GM23338 (cell line): ENCODE measurements around the gene CCDC121. TPM values are rescaled to one million over a fixed set of nuclear protein-coding genes. Genes with fewer than 3 reads are reported as not detected.
"Not testable (repeated sequence)": the region's sequence is repeated elsewhere in the genome, so short reads cannot be mapped to it uniquely, and the experiment has no call there.

Source experiments
- ATAC-seq: fragments of 200-7000 bp; cut with Tn5 transposase; 3 replicates; pipeline ENCODE4 v1.9.1; 2020
- DNase-seq: peaks from one replicate; pipeline ENCODE4 v3.0.0-alpha.2; 2015; ENCODE audit warnings: low spot score
- H2AFZ ChIP-seq: fragments of 200-600 bp; sonication (generic); 2 replicates; pipeline ENCODE4 v1.8.0; 2016; ENCODE audit warnings: antibody characterized with exemption, mild to moderate bottlenecking, moderate library complexity
- H3F3A ChIP-seq: fragments of 200-600 bp; sonication (generic); replicated peaks from 2 replicates; pipeline ENCODE4 v1.8.0; 2017; ENCODE audit warnings: antibody characterized with exemption, mixed run types, low read depth
- H3K27ac ChIP-seq: fragments of 200-600 bp; sonication (generic); 2 replicates; pipeline ENCODE4 v1.6.1; 2016; ENCODE audit warnings: low read depth
- H3K27me3 ChIP-seq: fragments of 200-600 bp; sonication (generic); 2 replicates; pipeline ENCODE4 v1.8.0; 2016; ENCODE audit warnings: mild to moderate bottlenecking, mixed run types, moderate library complexity; ENCODE audit not compliant: insufficient read depth
- H3K36me3 ChIP-seq: fragments of 200-600 bp; sonication (generic); 2 replicates; pipeline ENCODE4 v1.8.0; 2016; ENCODE audit warnings: mild to moderate bottlenecking; ENCODE audit not compliant: insufficient read depth
- H3K4me1 ChIP-seq: fragments of 200-600 bp; sonication (generic); 2 replicates; pipeline ENCODE4 v1.8.0; 2016; ENCODE audit warnings: mild to moderate bottlenecking, moderate library complexity; ENCODE audit not compliant: insufficient read depth
- H3K4me2 ChIP-seq: fragments of 200-600 bp; sonication (generic); 2 replicates; pipeline ENCODE4 v1.7.1; 2017; ENCODE audit warnings: mixed run types
- H3K4me3 ChIP-seq: fragments of 200-600 bp; sonication (generic); 2 replicates; pipeline ENCODE4 v1.6.1; 2016; ENCODE audit warnings: mixed run types
- H3K79me2 ChIP-seq: fragments of 200-600 bp; sonication (generic); replicated peaks from 2 replicates; pipeline ENCODE4 v1.8.0; 2017; ENCODE audit warnings: mild to moderate bottlenecking; ENCODE audit not compliant: insufficient read depth
- H3K9me2 ChIP-seq: fragments of 200-600 bp; sonication (generic); 2 replicates; pipeline ENCODE4 v1.8.0; 2017; ENCODE audit not compliant: insufficient read depth
- H4K20me1 ChIP-seq: fragments of 200-600 bp; sonication (generic); replicated peaks from 2 replicates; pipeline ENCODE4 v1.8.0; 2017; ENCODE audit warnings: mild to moderate bottlenecking; ENCODE audit not compliant: insufficient read depth
- H3K27ac Mint-ChIP-seq: 2 replicates; pipeline ENCODE4 v1.8.0; 2020; ENCODE audit warnings: inconsistent platforms, mild to moderate bottlenecking, moderate library complexity, mixed read lengths
- H3K27me3 Mint-ChIP-seq: 3 replicates; pipeline ENCODE4 v1.8.0; 2022; ENCODE audit warnings: low read depth, mild to moderate bottlenecking, moderate library complexity, mixed read lengths, inconsistent platforms; ENCODE audit not compliant: insufficient read depth, poor library complexity
- H3K36me3 Mint-ChIP-seq: 3 replicates; pipeline ENCODE4 v1.8.0; 2021; ENCODE audit warnings: low read depth, mild to moderate bottlenecking, inconsistent platforms, moderate library complexity, mixed read lengths
- H3K4me1 Mint-ChIP-seq: 3 replicates; pipeline ENCODE4 v1.8.0; 2020; ENCODE audit warnings: mild to moderate bottlenecking, inconsistent platforms, mixed read lengths
- H3K4me3 Mint-ChIP-seq: 3 replicates; pipeline ENCODE4 v1.8.0; 2021; ENCODE audit warnings: moderate library complexity, mild to moderate bottlenecking, inconsistent platforms, mixed read lengths
- H3K9me3 Mint-ChIP-seq: 3 replicates; pipeline ENCODE4 v1.8.0; 2020; ENCODE audit warnings: moderate library complexity, mild to moderate bottlenecking, inconsistent platforms, mixed read lengths
- POLR2AphosphoS5 ChIP-seq: IDR thresholded peaks from 2 replicates; pipeline ENCODE4 v1.6.1; 2016; ENCODE audit warnings: antibody characterized with exemption, low read depth
- REST ChIP-seq: IDR thresholded peaks from one replicate; pipeline ENCODE4 v1.6.1; 2018; ENCODE audit warnings: antibody characterized with exemption; ENCODE audit not compliant: unreplicated experiment
- polyA plus RNA-seq: library from polyadenylated mRNA; unstranded; fragments of >200 nt; fragmentation: Nextera tagmentation; extraction: Ambion mirVana; gene quantifications from 2 replicates; pipeline ENCODE4 v1.2.1, GENCODE V29; 2016
- total RNA-seq: library from RNA; depleted of rRNA; stranded (reverse); fragments of >200 nt; shearing (Covaris generic); gene quantifications from 2 replicates; pipeline ENCODE4 v1.2.3, GENCODE V29; 2014

Gene CCDC121
- total and polyA plus RNA-seq, 2 experiments from 2014 or later, result 1.6 to 1.9 TPM

DNA sequence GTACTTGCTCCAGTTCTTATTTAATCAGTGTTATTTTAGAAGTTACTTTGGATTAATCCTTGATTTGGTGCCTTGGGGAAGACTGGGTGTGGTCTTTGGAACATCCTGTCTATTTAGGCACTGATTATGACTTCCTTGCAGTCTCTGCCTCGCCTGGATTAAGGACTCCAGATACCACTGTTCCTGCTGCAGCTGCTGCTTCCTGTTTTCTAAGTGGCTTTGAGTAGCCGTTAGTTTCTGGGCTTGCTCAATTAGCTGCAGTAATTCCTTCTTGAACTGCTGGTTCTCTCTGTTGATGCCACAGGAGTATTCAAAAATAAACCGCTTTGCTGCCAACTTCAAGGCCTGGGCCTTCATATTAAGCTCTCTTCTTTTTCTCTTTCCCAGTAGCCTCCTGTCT, 1.9 kb downstream of the CCDC121 start:
- ATAC-seq, H3K27ac Mint-ChIP-seq: not testable (repeated sequence)

GRCh38 chr2:27626323-27626722, 2.5 kb downstream of the CCDC121 start:
- H3K9me2 ChIP-seq, H3K4me3 ChIP-seq, H3K27ac ChIP-seq, H4K20me1 ChIP-seq, H3F3A ChIP-seq, H3K27ac Mint-ChIP-seq, ATAC-seq, H3K4me2 ChIP-seq, H3K4me3 Mint-ChIP-seq, H3K27me3 ChIP-seq, H2AFZ ChIP-seq, DNase-seq, H3K27me3 Mint-ChIP-seq, H3K9me3 Mint-ChIP-seq, H3K36me3 ChIP-seq: not testable (repeated sequence)
- Histone ChIP-seq H3K79me2 (peaks cover 11% of the 10 kb centered on the region), H3K4me1 (peaks cover 10% of the 10 kb centered on the region)
- H3K36me3 Mint-ChIP-seq, result peaks cover 20% of the 10 kb centered on the region
- peaks cover 10% of the 10 kb centered on the region; the same call in 2 of the 3 replicates for H3K4me1 Mint-ChIP-seq

More for the DNA sequence above, 1.9 kb downstream of the CCDC121 start:
- peaks cover 11% of the 10 kb centered on the region for H3K79me2 ChIP-seq
- H3K36me3 Mint-ChIP-seq, result peaks cover 20% of the 10 kb centered on the region
- not testable (repeated sequence) for H2AFZ ChIP-seq, H3K4me3 Mint-ChIP-seq, H3K9me2 ChIP-seq, H3K27ac ChIP-seq, H3F3A ChIP-seq, H4K20me1 ChIP-seq, H3K27me3 ChIP-seq, H3K4me2 ChIP-seq, H3K9me3 Mint-ChIP-seq, H3K4me3 ChIP-seq, DNase-seq, H3K27me3 Mint-ChIP-seq
- peaks cover 10% of the 10 kb centered on the region for H3K4me1 ChIP-seq
- peaks cover 11% of the 10 kb centered on the region for H3K36me3 ChIP-seq
- H3K4me1 Mint-ChIP-seq, result peaks cover 10% of the 10 kb centered on the region; the same call in 2 of the 3 replicates

DNA sequence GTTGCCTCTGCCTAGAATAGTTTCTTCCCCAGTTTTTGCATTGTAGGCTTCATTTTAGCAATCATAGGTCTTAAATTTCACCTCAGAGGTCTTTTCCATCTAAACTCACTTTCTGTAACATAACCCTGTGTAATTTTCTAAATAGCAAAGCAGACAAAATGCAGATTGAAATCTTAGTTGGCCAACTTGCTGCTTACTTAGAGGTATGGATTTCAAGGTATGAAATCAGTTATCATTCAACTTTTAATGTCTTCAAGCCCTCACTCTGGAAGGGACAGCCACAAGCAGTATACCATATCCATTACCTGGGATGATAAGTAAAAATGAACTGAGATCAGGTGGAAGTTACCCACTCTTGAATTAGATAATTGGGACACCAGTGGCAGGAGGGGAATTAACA, 3.9 kb downstream of the CCDC121 start:
- H3K36me3 Mint-ChIP-seq, result peaks cover 23% of the 10 kb centered on the region
- H3K27me3 ChIP-seq, result no peaks in the 10 kb centered on the region
- H3K27ac ChIP-seq, result no peak overlapping the region
- no peak overlapping the region for H3K27ac Mint-ChIP-seq
- no peak for DNase-seq
- H4K20me1 ChIP-seq, result 0 out of 2 replicates have a peak, but pooled peaks cover 5% of the 10 kb centered on the region
- H3F3A ChIP-seq, result no peaks in the 10 kb centered on the region; the same call in 1 of the 2 replicates
- H3K4me2 ChIP-seq, result no peak overlapping the region
- peaks cover 10% of the 10 kb centered on the region; the same call in 2 of the 3 replicates for H3K4me1 Mint-ChIP-seq
- no peak overlapping the region for H3K4me3 Mint-ChIP-seq
- no peaks in the 10 kb centered on the region; the same call in 2 of the 3 replicates for H3K9me3 Mint-ChIP-seq
- H2AFZ ChIP-seq, result no peak overlapping the region
- TF ChIP-seq REST, result no peak
- TF ChIP-seq POLR2AphosphoS5, result no peak
- peaks cover 8% of the 10 kb centered on the region for H3K79me2 ChIP-seq
- peaks cover 1% of the 10 kb centered on the region for H3K27me3 Mint-ChIP-seq
- H3K9me2 ChIP-seq, result no peaks in the 10 kb centered on the region
- no peak overlapping the region for H3K4me3 ChIP-seq
- H3K36me3 ChIP-seq, result peaks cover 4% of the 10 kb centered on the region; the same call in 1 of the 2 replicates
- no peak for ATAC-seq
- peaks cover 10% of the 10 kb centered on the region for H3K4me1 ChIP-seq
